Body of pancreas (tissue), 4 donors: ENCODE measurements around the gene AGAP1.

Source experiments
- CTCF ChIP-seq, 7 experiments: fragments of 450-650 bp in 4 of 7; fragments of 200-600 bp in 3 of 7; sonication (generic) in 3 of 7; IDR thresholded peaks; one replicate each; pipeline ENCODE4 v1.5.1; 2016 to 2019; ENCODE audit warnings: antibody characterized with exemption in 7 of 7
- POLR2A ChIP-seq, 3 donors: fragments of 450-650 bp; IDR thresholded peaks; one replicate each; pipeline ENCODE4 v1.6.1; 2016; ENCODE audit warnings: antibody characterized with exemption in 3 of 3, mild to moderate bottlenecking in 2 of 3

- TF ChIP-seq CTCF (IDR thresholded peaks at IDR 0.05) (peak; percentile 27 to 74 (median 64)), POLR2A (IDR thresholded peaks at IDR 0.05) (no peak)
Observed at GRCh38 chr2:235551965-235552364, 58.1 kb downstream of the AGAP1 start.
